GM21576 (cell line): Measurements from ENCODE around the gene DND1.
"Not testable (repeated sequence)": the region's sequence is repeated elsewhere in the genome, so short reads cannot be mapped to it uniquely, and the experiment has no call there.

Experiments used
- ATAC-seq: cut with Tn5 transposase; IDR thresholded peaks from one replicate; pipeline ENCODE4 v1.9.1; 2021; ENCODE audit warnings: mild to moderate bottlenecking, moderate library complexity; ENCODE audit not compliant: unreplicated experiment

DND1 gene

DNA sequence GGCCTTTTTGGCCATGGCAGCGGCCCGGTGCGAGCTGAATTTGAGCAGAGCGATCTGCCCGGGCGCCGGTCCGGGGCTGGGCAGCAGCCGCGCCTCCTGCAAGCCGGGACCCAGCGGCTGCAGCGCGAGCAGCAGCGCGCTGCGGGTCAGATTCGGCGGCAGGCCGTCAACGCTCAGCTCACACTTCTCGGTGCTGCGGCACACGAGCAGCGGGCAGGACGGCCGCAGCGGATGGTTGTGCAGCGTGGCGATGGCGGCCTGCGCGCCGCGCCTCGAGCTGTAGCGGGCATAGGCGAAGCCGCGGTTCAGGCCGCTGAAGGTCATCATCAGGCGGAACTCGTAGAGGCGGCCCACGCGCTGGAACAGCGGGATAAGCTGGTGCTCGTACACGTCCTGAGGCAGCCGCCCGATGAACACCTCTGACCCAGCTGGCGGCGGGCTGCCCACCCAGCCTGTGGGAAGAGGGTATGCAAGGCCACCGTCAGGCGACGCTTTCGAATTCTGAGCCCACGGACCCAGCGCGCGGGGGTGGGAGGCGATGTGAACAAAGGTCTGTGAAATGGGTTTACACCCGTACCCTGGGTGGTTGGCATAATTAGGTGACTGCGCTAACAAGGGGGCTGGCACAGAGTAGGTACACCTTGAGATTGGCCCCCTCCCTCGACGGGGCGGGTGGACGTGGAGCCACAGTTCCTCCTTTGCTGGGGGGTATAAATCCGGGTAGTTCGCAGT is 755 bp downstream of the DND1 start:
- ATAC-seq: no peak

DNA sequence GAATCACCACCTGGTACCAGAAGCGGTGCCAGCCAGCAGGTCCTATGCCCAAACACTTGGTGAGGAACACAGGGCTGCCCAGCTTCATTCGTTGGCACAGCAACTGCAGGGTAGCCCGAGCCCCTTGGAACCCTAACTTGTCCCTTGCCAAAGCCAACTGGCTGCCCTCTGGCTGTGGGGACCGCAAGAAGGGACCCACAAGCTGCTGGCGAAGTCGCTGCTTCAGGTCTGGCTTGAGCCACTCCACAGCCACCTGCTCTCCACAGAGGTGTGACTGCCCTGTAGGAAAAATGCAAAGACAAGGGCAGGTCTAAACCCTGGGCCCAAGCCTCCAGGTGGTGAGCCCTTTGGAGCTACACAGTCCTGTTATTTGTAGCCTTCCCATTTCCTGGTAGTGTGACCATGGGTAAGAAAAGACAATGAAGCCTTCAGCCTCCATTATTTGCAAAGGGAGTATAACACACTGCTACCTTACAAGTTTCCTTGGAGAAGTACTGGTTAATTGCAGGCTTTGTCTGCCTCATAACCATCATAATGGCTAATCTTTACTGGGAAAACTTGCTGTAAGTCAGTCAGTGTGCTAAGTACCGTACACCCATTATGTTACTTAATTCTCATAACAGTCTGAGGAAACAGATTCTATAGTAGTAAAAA is 1.8 kb downstream of the DND1 start:
- ATAC-seq: no peak

DNA sequence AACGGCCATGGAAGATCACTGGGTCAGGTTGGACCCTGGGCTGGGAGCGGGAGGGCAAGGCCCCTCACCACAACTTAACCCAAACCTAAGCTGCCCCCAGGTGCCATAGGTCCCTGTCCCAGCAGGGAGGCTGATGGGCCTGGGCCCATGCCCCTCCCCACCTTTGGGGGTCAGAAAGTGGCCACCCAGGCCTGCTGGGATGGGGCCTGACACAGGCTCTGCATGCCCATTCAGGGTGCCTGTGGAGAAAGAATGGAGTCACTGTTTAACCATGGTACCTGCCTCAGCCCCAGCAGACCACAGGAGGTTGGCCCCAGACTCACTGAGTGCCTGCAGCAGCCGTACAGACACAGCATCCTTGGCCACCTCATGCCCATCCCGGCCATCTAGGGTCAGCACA is 2.3 kb downstream of the DND1 start:
- not testable (repeated sequence) for ATAC-seq

DNA sequence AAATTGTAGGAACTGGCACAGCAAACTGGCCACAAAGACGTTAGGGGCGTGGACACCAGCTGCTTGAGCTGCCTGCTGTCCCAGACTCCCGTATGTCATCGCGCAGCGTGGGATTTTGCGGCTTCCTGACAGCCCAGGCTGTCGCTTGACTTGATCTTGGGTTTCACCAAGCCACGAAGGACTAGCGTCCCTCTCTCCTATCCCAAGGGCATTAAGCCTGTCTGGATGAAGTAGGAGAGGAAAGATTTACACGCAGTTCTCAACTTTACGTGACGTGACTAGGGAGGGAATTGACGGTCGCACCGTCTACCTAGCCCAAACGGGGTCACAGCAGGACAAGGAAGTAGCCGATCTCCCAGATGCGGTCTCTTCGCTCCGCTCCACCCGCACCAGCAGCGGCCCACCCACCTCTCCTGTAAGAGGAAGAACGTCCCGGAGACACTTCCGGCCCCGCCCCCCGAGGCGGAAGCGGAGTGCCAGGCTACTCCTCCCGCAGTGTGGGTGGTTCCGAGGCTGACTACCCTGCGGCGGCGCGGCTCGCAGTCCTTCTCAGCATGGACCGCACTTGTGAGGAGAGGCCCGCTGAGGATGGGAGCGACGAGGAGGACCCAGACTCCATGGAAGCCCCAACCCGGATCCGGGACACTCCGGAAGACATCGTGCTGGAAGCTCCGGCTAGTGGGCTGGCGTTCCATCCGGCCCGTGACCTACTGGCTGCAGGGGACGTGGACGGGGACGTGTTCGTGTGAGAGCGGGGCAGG is 8.8 kb downstream of the DND1 start, which contains the start of gene WDR55:
Gene WDR55, plus strand, starts transcription at position 546 of the 761 bp plus-strand sequence. Its CDS starts 9 bp downstream, at position 555.
- ATAC-seq: peak; percentile 97

DNA sequence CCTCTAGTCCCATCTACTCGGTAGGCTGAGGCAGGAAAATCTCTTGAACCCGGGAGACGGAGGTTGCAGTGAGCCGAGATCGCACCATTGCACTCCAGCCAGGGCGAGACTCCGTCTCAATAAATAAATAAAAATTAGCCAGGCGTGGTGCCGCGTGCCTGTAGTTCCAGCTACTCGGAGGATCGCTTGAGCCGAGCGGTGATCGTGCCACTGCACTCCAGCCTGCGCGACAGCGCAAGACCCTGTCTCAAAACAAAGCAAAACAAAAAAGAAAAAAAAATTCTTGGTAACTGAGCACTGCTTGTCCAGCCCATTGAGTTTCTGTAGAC is 9.4 kb downstream of the DND1 start:
- ATAC-seq: no peak

DNA sequence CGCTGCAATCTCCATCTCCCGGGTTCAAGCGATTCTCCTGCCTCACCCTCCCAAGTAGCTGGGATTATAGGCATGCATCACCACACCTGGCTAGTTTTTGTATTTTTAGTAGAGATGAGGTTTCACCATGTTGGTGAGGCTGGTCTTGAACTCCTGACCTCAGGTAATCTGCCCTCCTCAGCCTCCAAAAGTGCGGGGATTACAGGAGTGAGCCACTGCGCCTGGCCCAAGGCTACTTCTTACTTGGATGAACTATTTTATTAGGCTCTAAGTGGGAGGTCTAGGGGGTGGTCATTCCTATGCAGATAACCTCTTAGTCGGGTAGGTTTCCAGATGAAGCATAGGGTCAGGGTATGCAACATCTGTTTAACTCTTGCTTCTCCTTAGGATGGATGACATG is 13.0 kb downstream of the DND1 start:
- not testable (repeated sequence) for ATAC-seq

DNA sequence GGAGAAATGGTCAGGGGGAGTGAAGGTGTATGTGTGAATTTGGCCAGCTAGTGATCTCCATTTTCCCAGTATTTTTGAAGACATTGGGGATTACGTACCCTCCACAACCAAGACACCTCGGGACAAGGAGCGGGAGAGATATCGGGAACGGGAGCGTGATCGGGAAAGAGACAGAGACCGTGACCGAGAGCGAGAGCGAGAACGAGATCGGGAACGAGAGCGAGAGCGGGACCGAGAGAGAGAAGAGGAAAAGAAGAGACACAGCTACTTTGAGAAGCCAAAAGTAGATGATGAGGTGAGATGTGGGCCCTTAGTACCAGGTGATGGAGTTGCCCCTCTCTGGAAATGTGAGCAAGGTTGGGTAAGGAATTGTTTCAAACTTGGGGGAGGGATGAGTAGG is 14.5 kb downstream of the DND1 start:
- no peak for ATAC-seq

DNA sequence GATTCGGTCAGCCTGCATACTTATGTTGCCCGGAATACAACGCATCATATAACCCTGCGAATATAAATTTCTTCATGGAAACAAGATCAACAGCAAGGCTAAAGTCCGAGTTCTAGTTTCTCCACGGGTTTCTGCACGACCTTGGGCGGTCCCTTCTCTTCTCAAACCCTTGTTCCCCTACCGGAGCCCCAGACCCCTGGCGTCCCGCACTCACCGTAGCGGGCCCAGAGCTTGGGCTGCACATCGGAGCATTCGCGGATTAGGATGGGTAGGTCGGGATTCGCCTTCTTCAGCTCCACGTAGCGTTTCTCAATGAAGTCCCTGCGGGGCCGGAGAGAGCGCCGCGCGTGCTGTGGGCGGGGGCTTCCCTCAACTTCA is 26.3 kb downstream of the DND1 start:
- ATAC-seq: no peak

DNA sequence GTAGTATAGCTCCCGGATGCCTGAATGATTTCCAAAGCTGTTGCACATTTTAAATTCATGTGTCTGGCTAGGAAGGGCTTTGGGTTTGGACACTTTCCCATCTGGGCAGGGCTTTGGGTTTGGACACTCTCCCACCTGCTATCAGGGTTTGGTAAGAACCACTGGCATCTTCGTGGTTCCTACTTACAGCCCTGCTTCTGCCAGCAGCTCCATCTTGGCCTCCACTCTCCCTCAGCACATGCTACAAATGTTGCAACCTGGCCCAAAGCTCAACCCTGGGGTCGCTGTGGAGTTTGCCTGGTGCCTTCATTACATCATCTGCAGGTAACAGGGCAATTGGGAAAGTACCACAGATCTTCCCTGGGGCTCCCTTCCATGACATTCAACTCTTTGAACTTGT is 30.7 kb downstream of the DND1 start:
- no peak for ATAC-seq

DNA sequence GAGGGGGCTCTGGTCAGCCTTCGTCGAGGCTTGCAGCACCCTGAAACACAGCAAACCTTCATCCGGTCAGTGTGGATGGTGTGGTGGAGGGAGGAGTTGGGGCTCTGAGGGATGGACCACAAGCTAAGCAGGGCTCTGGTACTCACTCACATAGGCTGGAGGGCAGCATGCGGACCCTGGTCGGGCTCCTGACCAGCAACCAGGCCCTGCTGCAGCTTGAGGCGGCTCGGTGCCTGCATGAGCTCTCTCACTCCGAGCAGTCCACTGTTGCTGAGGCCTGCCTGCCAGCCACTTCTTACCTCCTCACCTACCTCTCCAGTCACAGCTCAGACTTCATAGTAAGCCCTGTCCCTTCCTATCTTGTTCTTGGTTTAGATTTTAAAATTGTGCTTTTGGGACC is 31.7 kb downstream of the DND1 start:
- no peak for ATAC-seq

DNA sequence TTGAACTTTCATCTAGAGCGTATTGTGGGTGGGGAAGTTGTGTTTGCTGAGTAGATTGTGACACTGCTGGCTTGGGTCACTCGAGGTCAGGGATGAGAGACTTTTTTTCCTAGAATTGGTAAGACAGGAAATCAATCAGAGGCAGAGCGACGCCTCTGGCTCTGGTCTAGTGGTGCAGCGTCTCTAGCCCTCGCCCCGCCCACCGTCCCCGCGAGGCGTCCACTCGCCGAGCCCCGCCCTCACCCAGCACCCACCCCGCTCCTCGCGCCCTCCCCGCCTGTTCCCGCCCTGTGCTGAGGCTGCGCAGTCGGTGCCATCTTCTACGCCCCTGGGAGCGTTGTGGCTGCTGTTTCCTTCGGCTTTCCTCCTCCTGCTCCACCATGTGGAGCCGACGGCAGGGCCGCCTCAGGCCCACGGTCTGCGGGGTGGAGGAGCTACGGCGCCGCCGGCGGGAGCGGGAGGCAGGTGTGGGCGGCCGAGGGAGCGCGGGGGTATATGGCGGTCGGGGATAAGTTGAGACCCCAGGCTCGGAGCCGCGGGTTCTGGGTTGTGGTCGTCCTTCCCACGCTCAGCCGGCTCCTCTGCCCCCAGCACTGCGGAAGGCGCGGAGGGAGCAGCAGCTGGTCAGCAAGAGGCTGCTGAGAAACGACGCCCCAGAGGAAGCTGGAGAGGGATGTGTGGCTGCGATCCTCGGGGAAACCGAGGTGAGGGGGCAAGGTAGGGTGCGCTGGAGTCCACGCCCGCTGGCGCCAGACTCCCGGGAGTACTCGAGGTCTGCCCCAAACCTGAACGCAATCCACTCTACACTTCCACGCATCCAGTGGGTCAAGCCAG is 34.0 kb downstream of the DND1 start, which contains the start of gene TMCO6:
Gene TMCO6, plus strand, starts transcription at position 304 of the 834 bp plus-strand sequence. Its CDS starts 77 bp downstream, at position 381.
- ATAC-seq: peak; percentile 89

DNA sequence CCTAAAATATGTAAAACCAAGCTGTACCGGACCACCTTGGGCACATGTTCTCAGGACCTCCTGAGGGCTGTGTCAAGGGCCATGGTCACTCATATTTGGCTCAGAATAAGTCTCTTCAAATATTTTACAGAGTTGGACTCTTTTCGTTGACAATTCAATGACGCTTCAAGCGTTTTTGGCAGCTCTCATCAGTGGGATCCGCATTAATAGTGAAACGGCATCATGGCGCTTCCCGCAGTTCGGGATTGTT is 34.6 kb downstream of the DND1 start:
- not testable (repeated sequence) for ATAC-seq

DNA sequence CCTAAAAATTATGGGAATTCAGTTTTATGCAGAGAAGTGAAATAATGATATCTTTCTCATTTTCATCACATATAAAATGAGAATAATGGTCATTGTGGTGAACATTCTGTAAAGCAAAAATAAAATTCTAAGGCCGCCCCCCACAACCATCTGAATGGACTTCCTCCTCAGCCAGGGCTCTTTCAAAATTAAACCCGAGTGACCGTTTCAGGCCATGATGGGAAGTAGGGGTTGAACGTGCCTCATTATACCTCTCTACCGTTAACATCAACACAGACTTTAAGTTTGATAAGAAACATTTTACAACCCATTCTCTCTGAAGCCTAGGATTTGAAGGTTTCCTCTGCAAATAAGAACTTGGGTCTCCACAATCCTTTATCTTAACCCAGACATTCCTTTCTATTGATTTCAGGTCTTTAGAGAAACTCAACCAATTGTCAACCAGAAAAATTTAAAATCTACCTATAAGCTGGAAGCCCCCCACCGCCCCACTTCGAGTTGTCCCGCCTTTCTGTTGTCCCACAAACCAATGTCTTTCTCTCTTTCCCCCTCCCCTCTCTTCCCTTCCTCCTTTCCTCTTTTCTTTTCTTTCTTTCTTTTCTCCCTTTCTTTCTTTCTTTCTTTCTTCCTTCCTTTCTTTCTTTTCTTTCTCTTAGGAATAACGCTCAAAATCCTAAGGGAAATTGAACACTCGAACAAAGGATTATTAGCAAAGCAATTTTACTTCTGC is 35.8 kb downstream of the DND1 start:
- no peak for ATAC-seq

DNA sequence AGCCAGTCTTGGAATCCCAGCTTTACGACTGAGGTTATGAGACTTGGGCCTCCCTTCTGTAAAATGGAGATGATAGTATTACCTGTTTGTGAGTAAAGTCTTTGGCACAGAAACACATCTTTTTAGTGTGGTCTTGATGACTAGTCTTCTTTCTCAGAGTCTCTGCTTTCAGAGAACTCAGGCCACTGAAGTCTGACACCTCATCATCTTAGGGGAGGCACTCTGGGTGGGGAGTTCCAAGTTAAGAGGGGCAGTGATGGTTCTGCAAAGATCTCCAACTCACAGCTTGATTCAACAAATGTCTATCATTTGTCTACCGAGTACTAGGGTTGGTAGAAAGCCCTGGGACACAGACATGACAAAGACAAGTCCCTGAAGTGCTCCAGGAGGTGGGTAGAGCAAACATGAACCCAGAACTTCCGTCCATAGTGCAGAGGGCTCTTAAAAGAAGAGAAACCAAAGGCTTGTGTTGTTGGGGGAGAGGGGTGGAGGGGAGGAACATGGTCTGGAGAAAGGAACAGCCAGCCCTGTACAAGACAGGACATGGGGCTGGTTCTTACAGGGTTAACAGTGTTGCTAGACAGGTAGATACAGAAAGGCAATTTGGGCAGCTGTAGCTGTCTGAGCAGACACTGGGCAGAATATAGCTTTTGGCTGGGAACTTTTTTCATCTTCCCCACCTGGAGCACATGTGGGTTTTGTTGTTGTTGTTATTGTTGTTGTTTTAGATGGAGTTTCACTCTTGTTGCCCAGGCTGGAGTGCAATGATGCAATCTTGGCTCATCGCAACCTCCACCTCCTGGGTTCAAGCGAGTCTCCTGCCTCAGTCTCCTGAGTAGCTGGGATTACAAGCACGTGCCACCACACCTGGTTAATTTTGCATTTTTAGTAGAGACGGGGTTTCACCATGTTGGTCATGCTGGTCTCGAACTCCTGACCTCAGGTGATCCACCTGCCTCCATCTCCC is 37.8 kb downstream of the DND1 start:
- no peak for ATAC-seq

DNA sequence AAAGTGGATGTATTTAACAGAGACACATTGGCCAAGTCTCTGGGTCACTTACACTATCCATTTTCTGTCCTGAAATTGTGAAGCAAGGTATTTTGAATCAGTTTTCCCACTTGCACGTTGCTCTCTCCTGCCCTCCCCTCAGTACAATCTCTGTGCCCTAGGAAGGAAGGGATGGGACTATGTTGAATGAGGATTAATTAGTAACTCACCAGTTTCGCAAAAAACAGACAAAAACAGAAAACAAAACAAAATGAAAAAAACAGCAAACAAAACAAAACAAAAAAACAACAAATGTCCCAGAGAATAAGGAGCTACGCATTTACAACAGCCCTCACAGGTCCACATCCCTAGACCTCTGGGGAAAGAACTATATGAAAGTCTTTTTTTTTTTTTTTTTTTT is 39.3 kb downstream of the DND1 start:
- ATAC-seq: no peak

DNA sequence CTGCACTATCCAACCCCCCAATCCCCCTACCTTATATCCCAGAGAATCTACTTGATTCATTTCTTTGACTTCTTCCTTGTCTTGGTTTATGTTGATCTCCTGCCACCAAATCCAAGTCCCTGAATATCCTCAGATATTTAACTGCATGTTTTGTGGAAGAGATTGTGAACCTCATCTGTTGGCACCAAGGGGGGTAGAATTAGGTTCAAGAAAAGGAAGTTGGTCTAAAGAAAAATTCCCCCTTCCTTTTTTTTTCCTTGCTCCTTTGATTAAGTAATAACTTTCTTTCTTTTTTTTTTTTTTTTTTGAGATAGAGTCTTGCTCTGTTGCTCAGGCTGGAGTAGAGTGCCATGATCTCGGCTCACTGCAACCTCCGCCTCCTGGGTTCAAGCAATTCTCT is 39.9 kb downstream of the DND1 start:
- ATAC-seq: no peak

DNA sequence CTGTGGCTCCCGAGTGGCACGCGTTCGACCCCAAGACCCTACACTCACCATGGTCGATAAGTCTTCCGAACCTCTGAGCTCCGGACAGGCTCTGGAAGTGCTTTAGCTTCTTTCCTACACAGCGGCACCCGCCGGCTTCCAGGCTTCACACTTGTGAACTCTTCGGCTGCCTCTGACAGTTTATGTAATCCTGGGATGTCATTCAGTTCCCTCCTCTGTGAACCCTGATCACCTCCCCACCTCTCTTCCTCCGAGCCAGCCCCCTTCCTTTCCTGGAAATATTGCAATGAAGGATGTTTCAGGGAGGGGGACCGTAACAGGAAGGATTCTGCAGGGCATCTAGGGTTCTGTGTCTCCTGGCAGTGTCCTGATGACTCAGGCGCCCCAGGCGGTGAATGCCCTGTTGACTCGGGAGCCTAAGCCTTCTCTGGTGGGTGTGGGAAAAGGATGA is 40.3 kb downstream of the DND1 start, which contains the start of gene CD14:
Gene CD14, minus strand, starts transcription at position 155 of the 451 bp plus-strand sequence. Its CDS starts 104 bp downstream, at position 51.
- ATAC-seq: no peak

DNA sequence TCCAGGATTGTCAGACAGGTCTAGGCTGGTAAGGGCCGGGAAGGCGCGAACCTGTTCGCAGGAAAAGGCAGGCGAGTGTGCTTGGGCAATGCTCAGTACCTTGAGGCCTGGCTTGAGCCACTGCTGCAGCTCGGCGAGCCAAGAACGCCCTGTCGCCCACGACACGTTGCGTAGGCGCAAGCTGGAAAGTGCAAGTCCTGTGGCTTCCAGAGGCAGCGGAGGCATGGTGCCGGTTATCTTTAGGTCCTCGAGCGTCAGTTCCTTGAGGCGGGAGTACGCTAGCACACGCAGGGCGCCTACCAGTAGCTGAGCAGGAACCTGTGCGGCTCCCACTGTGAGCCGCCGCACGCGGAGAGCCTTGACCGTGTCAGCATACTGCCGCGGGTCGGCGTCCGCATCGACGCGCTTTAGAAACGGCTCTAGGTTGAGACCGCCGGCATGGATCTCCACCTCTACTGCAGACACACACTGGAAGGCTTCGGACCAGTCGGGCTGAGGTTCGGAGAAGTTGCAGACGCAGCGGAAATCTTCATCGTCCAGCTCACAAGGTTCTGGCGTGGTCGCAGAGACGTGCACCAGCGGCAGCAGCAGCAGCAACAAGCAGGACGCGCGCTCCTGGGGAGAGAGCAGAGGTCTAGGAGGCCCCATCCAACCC is 40.9 kb downstream of the DND1 start:
- no peak for ATAC-seq
